Measurements from ENCODE around the gene CLCF1. TPM values are rescaled to one million over a fixed set of nuclear protein-coding genes. Genes with fewer than 3 reads are reported as not detected.
A peak's percentile ranks its signal among the peaks of the same experiment; 100 is the strongest.

The CLCF1 gene
- total RNA-seq, 4 donors from 2014 or later: 6.1 to 21.7 (median 9.4) TPM

DNA sequence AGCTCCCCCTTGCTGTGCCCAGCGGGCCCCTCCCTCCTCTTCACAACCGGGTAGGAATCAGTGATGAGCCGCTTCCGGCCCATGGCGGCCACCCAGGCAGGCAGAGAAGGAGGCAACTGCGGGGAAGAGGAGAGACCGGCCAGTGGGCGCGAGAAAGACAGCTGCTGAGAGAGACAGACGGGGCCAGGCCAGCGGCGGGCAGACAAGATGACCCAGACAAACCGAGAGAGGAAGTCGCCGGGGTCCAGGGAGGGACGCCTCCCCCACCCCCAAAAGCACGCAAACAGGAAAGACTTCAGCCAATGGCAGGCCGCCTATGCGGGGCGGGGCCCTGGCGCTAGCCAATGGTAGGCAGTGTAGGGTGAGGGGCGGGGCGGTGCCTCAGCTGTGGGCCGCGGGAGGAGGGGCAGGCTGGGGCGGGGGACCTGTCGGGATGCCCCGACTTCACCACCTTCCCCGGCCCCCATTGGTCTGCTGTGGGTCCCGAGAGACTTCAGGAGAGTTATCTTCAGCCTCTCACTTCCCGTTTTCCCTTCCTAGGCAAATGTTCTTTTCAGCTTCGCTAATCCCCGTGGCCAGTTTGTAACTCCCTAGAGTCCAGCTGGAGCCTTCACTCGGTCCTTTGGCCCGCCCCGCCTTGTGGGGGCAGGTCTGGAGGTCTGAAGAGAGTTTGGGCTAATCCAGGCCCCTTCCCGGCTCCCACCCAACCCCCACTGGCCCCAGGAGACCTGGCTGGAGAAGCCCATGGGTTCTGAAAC is 19.9 kb downstream of the CLCF1 start, which contains the start of gene POLD4:
POLD4 (minus strand) TSS at position 230 of the 758 bp plus-strand sequence; CDS start at position 83, 147 bp downstream.
- TF ChIP-seq POLR2AphosphoS5 (IDR thresholded peaks at IDR 0.05) (peak; percentile 82), EP300 (IDR thresholded peaks at IDR 0.05) (no peak), POLR2A (IDR thresholded peaks at IDR 0.05) (peak; percentile 80 to 91)
- TF ChIP-seq, protein P1, sequence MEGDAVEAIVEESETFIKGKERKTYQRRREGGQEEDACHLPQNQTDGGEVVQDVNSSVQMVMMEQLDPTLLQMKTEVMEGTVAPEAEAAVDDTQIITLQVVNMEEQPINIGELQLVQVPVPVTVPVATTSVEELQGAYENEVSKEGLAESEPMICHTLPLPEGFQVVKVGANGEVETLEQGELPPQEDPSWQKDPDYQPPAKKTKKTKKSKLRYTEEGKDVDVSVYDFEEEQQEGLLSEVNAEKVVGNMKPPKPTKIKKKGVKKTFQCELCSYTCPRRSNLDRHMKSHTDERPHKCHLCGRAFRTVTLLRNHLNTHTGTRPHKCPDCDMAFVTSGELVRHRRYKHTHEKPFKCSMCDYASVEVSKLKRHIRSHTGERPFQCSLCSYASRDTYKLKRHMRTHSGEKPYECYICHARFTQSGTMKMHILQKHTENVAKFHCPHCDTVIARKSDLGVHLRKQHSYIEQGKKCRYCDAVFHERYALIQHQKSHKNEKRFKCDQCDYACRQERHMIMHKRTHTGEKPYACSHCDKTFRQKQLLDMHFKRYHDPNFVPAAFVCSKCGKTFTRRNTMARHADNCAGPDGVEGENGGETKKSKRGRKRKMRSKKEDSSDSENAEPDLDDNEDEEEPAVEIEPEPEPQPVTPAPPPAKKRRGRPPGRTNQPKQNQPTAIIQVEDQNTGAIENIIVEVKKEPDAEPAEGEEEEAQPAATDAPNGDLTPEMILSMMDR (IDR thresholded peaks at IDR 0.05): peak in 1 of 4 experiments; percentile 9
- H3K36me3 ChIP-seq: no peaks in the 10 kb centered on the region
- H3K9me3 ChIP-seq: no peaks in the 10 kb centered on the region
- WGBS, 2 donors (ENCODE audit: low coverage in 1 of 2): 0% methylated on average over 2 to 8 of the region's 37 CpGs
- H3K4me1 ChIP-seq: peaks cover 7 to 74% (median 60%) of the 10 kb centered on the region in 3 donors
- no peaks in the 10 kb centered on the region for H3K27me3 ChIP-seq
- peak within 1 kb of the TSS; percentile 42 to 80 for H3K4me3 ChIP-seq
- H3K27ac ChIP-seq: peak within 1 kb of the TSS; percentile 87 to 99 (median 94)
- peak; percentile 90 for ATAC-seq

- Histone ChIP-seq H3K27ac (peak overlapping the region; percentile 87 to 99 (median 94)), H3K4me3 (peak overlapping the region; percentile 42 to 80), H3K4me1 (peaks cover 7 to 67% (median 54%) of the 10 kb centered on the region in 3 donors), H3K9me3 (no peaks in the 10 kb centered on the region), H3K27me3 (no peaks in the 10 kb centered on the region), H3K36me3 (no peaks in the 10 kb centered on the region)
- WGBS, 2 donors (ENCODE audit: low coverage in 1 of 2): 0% methylated on average over 3 to 18 of the region's 25 CpGs
- TF ChIP-seq, protein P1 (IDR thresholded peaks at IDR 0.05): no peak
- TF ChIP-seq EP300 (IDR thresholded peaks at IDR 0.05) (no peak), POLR2A (IDR thresholded peaks at IDR 0.05) (no peak), POLR2AphosphoS5 (IDR thresholded peaks at IDR 0.05) (no peak)
- peak; percentile 0 for ATAC-seq
Measured at GRCh38 chr11:67352546-67353316, 20.7 kb downstream of the CLCF1 start.

- Histone ChIP-seq H3K27ac (peak overlapping the region; percentile 16 to 99 (median 94)), H3K4me1 (peaks cover 6 to 54% (median 44%) of the 10 kb centered on the region in 3 donors), H3K27me3 (no peaks in the 10 kb centered on the region), H3K36me3 (no peaks in the 10 kb centered on the region), H3K4me3 (peak overlapping the region in 1 of 2 donors; percentile 80), H3K9me3 (no peaks in the 10 kb centered on the region)
- TF ChIP-seq EP300 (IDR thresholded peaks at IDR 0.05): no peak
- TF ChIP-seq, protein P1 (IDR thresholded peaks at IDR 0.05): peak in 3 of 4 experiments; percentile 87 to 94 (median 93)
- WGBS, 2 donors (ENCODE audit: low coverage in 1 of 2): 0% methylated on average over 2 of the region's 11 CpGs; no CpG with 5 or more reads in 1 of the 2 donors
- ATAC-seq: no peak
Measured at GRCh38 chr11:67351275-67352005, 22.0 kb downstream of the CLCF1 start.

DNA sequence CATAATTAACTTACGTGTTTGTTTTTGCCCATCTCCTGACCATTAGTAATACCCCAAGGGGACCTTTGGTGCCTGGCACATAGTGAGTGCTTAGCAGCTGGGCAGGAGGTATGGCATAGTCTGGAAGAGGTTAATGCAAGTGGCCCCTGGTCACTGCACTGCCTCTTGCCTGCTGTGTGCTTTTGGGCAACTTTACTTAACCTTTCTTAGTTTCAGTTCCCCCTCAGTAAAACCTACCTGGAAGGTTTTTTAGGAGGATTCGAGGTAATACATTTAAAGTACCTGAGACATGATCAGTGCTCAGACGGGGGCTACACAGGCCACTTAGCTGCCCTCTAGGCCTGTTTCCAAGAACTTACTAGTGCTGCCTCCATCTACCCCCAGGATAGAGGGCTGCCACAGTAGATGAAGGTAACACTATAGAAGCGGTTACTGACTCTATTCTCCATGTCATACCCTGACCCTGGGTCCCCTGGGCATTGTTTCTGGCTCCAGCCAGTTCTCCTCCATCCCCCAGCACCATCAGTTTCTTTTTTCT is 23.4 kb downstream of the CLCF1 start:
- H3K27ac ChIP-seq: peak overlapping the region in 1 of 4 donors; percentile 17
- WGBS, 2 donors (ENCODE audit: low coverage in 1 of 2): 75 to 80% methylated on average over 3 to 4 of the region's 4 CpGs

More for the DNA sequence above, 23.4 kb downstream of the CLCF1 start:
- Histone ChIP-seq H3K4me1 (peaks cover 3 to 39% (median 30%) of the 10 kb centered on the region in 3 donors), H3K4me3 (no peak overlapping the region), H3K9me3 (no peaks in the 10 kb centered on the region), H3K27me3 (no peaks in the 10 kb centered on the region), H3K36me3 (no peaks in the 10 kb centered on the region)
- TF ChIP-seq, protein P1 (IDR thresholded peaks at IDR 0.05): no peak
- TF ChIP-seq POLR2AphosphoS5 (IDR thresholded peaks at IDR 0.05) (no peak), EP300 (IDR thresholded peaks at IDR 0.05) (no peak), POLR2A (IDR thresholded peaks at IDR 0.05) (no peak)
- ATAC-seq: no peak
